HG03159 (cell line): ENCODE measurements around the gene GMDS.

Source experiments
- ATAC-seq: cut with Tn5 transposase; IDR thresholded peaks from one replicate; pipeline ENCODE4 v1.9.1; 2021; ENCODE audit warnings: mild to moderate bottlenecking, moderate library complexity; ENCODE audit not compliant: unreplicated experiment

The GMDS gene

GRCh38 chr6:1612299-1612973 lies 633.0 kb downstream of the GMDS start:
- no peak for ATAC-seq

- no peak for ATAC-seq
These were observed 633.7 kb downstream of the GMDS start for GRCh38 chr6:1611572-1612298.

GRCh38 chr6:1611322-1611571 lies 634.2 kb downstream of the GMDS start:
- no peak for ATAC-seq

- no peak for ATAC-seq
These were observed 634.7 kb downstream of the GMDS start for GRCh38 chr6:1610497-1611321.

GRCh38 chr6:1609648-1610496 lies 635.5 kb downstream of the GMDS start, which contains the start of gene FOXC1:
Gene FOXC1, plus strand, starts transcription at chr6:1609915. Its CDS starts 531 bp downstream, at chr6:1610446.
- no peak for ATAC-seq

GRCh38 chr6:1609041-1609647 lies 636.3 kb downstream of the GMDS start:
- no peak for ATAC-seq

- ATAC-seq, result no peak
These were observed 637.0 kb downstream of the GMDS start for GRCh38 chr6:1608222-1609040.

GRCh38 chr6:1607516-1608221 lies 637.7 kb downstream of the GMDS start:
- no peak for ATAC-seq

GRCh38 chr6:1606780-1607515 lies 638.5 kb downstream of the GMDS start:
- no peak for ATAC-seq

- no peak for ATAC-seq
These were observed 639.3 kb downstream of the GMDS start for GRCh38 chr6:1605893-1606779.

- no peak for ATAC-seq
These were observed 640.2 kb downstream of the GMDS start for GRCh38 chr6:1605004-1605892.

- peak; percentile 58 for ATAC-seq
These were observed 641.0 kb downstream of the GMDS start for GRCh38 chr6:1604158-1605003.

GRCh38 chr6:1603708-1604107 lies 641.7 kb downstream of the GMDS start:
- ATAC-seq, result no peak

GRCh38 chr6:1602049-1602713 lies 643.2 kb downstream of the GMDS start:
- no peak for ATAC-seq
